K562 (cell line): ENCODE data around the gene ERVH48-1.

Experiments used
- EZH2 ChIP-seq: IDR thresholded peaks from 2 replicates; pipeline ENCODE4 v1.6.1; 2012; ENCODE audit warnings: low read depth, mild to moderate bottlenecking, inconsistent platforms, low read length, borderline replicate concordance
- KDM5B ChIP-seq: fragments of 200-600 bp; sonication (generic); IDR thresholded peaks from 2 replicates; pipeline ENCODE4 v1.6.1; 2012; ENCODE audit warnings: low read depth, mild to moderate bottlenecking, moderate library complexity, low read length, control low read depth, inconsistent platforms; ENCODE audit not compliant: insufficient replicate concordance
- TF ChIP-seq, protein P1 (sequence below): sonication (generic); formaldehyde crosslinking; IDR thresholded peaks from 2 replicates; pipeline ENCODE4 v1.5.0; 2020; ENCODE audit warnings: missing genetic modification reagents
- TF ChIP-seq, protein P2 (sequence below), 3 experiments: IDR thresholded peaks in 2 of 3; conservative IDR thresholded peaks in 1 of 3; 2 replicates each; pipeline ENCODE4 v1.5.1; 2011 to 2012; ENCODE audit warnings: low read length in 3 of 3, mild to moderate bottlenecking in 3 of 3, control low read depth in 2 of 3, improper control_type of control experiment in 1 of 3, inconsistent platforms in 1 of 3, low read depth in 1 of 3, mixed read lengths in 1 of 3, moderate library complexity in 1 of 3; ENCODE audit not compliant: insufficient read depth in 2 of 3

DNA sequence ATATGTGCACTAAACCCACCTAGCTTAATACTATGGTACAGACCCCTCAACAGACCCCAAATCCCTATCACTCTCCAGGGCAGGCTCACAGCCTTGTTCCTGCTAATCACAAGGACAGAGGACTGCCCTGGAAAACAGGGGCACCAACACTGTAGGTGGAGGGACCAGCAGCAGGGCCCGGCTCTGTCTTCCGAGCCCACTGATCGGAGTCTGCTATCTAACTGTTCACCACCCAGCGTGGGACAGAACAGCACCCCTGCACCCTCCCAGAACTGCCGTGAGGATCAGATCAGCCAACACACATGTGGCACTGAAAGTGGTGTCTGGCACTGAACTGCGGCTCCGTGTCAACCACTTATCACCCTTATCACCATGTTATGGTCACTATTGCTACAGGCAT lies 52.3 kb downstream of the ERVH48-1 start:
- TF ChIP-seq, protein P1, sequence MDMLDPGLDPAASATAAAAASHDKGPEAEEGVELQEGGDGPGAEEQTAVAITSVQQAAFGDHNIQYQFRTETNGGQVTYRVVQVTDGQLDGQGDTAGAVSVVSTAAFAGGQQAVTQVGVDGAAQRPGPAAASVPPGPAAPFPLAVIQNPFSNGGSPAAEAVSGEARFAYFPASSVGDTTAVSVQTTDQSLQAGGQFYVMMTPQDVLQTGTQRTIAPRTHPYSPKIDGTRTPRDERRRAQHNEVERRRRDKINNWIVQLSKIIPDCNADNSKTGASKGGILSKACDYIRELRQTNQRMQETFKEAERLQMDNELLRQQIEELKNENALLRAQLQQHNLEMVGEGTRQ: no peak
- TF ChIP-seq KDM5B (no peak), EZH2 (no peak)
- TF ChIP-seq, protein P2, sequence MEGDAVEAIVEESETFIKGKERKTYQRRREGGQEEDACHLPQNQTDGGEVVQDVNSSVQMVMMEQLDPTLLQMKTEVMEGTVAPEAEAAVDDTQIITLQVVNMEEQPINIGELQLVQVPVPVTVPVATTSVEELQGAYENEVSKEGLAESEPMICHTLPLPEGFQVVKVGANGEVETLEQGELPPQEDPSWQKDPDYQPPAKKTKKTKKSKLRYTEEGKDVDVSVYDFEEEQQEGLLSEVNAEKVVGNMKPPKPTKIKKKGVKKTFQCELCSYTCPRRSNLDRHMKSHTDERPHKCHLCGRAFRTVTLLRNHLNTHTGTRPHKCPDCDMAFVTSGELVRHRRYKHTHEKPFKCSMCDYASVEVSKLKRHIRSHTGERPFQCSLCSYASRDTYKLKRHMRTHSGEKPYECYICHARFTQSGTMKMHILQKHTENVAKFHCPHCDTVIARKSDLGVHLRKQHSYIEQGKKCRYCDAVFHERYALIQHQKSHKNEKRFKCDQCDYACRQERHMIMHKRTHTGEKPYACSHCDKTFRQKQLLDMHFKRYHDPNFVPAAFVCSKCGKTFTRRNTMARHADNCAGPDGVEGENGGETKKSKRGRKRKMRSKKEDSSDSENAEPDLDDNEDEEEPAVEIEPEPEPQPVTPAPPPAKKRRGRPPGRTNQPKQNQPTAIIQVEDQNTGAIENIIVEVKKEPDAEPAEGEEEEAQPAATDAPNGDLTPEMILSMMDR (IDR thresholded peaks at IDR 0.05 in 2 of 3, conservative IDR thresholded peaks at IDR 0.05 in 1 of 3; ENCODE audit: insufficient read depth in 2 of 3, low read depth in 1 of 3, low read length in 3 of 3): no peak
